ENCODE results near the gene CHRNA1.

Gene CHRNA1

DNA sequence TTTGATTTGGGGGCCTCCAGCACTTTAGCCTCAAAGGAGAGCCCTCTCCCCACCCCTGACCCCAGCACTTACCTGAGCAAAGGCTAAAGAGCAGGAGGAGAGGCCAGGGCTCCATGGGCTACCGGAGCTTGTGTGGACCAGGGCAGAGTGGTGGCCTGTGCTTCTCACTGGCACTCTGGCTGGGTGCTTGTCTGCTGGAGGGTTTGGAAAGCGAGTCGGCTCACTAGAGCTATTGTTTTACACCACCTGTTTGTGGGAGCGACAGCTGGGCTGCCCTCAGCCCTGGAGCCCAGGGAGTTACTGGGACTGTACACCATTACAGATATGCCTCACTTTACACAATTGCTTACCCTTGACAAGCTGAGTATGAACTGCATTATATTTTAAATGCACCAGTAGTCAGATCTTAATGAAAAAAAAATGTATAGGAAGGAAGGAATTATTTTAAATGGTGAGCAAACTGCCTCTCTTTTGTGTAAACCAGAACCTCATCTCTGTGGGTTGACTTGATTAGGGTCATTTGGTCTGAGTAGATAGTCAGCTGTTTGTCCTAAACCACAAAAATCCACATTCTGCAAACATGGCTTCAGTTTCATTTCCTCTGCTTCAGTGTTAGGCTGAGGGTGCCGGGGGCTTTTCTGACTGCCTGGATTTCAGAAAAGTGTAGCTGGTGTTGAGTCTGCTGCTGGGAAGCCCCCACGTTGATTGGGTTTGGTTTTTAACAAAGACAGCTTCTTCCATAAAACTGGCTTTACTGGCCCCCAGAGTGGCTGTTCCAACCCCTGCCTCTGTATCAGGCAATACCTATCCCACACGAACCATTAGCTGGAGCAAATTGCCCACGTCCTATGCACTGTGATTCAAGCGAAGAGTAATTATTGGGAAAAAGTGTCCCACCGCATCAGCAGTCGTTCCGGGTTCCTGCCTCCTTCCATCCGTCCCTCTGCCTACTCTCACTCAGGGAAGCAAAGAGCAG lies at the start of gene CHRNA1:
Gene CHRNA1 (minus strand): TSS at position 193 of the 976 bp plus-strand sequence. CDS start 78 bp downstream, at position 115.
- Mint-ChIP-seq H3K9me3 (no peaks in the 10 kb centered on the region), H3K4me1 (no peaks in the 10 kb centered on the region), H3K36me3 (no peaks in the 10 kb centered on the region), H3K27ac (no peak within 1 kb of the TSS), H3K27me3 (peaks cover 12% of the 10 kb centered on the region), H3K4me3 (no peak within 1 kb of the TSS)
- ATAC-seq (ENCODE audit: low read depth) = peak; percentile 82
- DNase-seq (ENCODE audit: low spot score in 2 of 2) = no peak

- H3K36me3 Mint-ChIP-seq = no peaks in the 10 kb centered on the region
- no peaks in the 10 kb centered on the region for H3K27me3 Mint-ChIP-seq
- no peak for ATAC-seq (ENCODE audit: low read depth)
- H3K9me3 Mint-ChIP-seq = no peaks in the 10 kb centered on the region
- no peak for DNase-seq (ENCODE audit: low spot score in 2 of 2)
- no peak overlapping the region for H3K27ac Mint-ChIP-seq
- H3K4me3 Mint-ChIP-seq = no peak overlapping the region
- H3K4me1 Mint-ChIP-seq = no peaks in the 10 kb centered on the region
These were observed 47.8 kb upstream of the CHRNA1 start for GRCh38 chr2:174812037-174812436.

DNA sequence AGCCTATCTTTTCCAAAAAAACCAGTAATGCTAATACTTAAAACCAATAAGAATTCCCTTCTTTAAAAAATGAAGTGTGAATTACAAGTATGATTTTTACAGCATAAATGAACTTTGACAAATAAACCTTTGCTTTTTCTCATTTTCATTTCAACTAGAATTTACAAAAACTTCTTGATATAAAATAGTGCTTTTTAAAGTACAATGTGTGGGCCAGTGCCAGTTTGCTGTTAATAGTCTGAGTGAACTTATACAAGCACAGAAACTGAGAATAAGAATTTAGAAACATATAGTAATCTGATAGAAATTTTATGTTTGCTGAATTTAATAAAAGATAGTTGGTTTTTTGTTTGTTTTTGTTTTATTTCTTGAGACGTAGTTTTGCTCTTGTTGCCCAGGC lies 43.7 kb upstream of the CHRNA1 start:
- Mint-ChIP-seq H3K36me3 (no peaks in the 10 kb centered on the region), H3K27ac (no peak overlapping the region), H3K4me1 (no peaks in the 10 kb centered on the region), H3K27me3 (no peaks in the 10 kb centered on the region), H3K4me3 (no peak overlapping the region), H3K9me3 (no peaks in the 10 kb centered on the region)
- DNase-seq (ENCODE audit: low spot score in 2 of 2) = no peak
- ATAC-seq (ENCODE audit: low read depth) = no peak

DNA sequence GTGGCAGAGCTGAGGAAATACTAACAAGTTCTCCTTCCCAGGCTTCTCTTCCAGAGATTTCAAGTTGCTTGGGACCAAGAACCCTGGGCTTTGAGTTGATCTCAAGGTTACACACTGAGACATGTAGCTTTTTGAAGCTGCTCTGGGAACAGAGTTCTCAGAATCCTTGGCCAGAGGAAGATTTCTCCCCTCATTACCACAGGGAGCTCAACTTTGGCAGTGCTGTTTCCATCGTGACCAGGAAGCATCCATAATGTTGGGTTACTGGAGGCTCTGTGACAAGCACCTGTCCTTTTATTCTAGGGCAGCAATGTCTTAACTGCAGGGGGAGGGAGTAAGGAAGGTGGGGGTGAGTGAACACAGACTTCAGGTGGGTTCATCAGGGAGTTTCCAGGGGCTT lies 41.5 kb upstream of the CHRNA1 start:
- no peak for DNase-seq (ENCODE audit: low spot score in 2 of 2)
- Mint-ChIP-seq H3K9me3 (no peaks in the 10 kb centered on the region), H3K4me3 (no peak overlapping the region), H3K27me3 (no peaks in the 10 kb centered on the region), H3K4me1 (no peaks in the 10 kb centered on the region), H3K27ac (no peak overlapping the region), H3K36me3 (no peaks in the 10 kb centered on the region)
- ATAC-seq (ENCODE audit: low read depth) = no peak

GRCh38 chr2:174802459-174802858 lies 38.2 kb upstream of the CHRNA1 start:
- Mint-ChIP-seq H3K4me3 (no peak overlapping the region), H3K9me3 (no peaks in the 10 kb centered on the region), H3K27ac (no peak overlapping the region), H3K4me1 (no peaks in the 10 kb centered on the region), H3K36me3 (no peaks in the 10 kb centered on the region), H3K27me3 (no peaks in the 10 kb centered on the region)
- no peak for ATAC-seq (ENCODE audit: low read depth)
- no peak for DNase-seq (ENCODE audit: low spot score in 2 of 2)

GRCh38 chr2:174800436-174801205 lies 36.3 kb upstream of the CHRNA1 start:
- Mint-ChIP-seq H3K9me3 (no peaks in the 10 kb centered on the region), H3K27ac (no peak overlapping the region), H3K4me3 (no peak overlapping the region), H3K27me3 (no peaks in the 10 kb centered on the region), H3K36me3 (no peaks in the 10 kb centered on the region), H3K4me1 (no peaks in the 10 kb centered on the region)
- no peak for DNase-seq (ENCODE audit: low spot score in 2 of 2)
- ATAC-seq (ENCODE audit: low read depth) = no peak

DNA sequence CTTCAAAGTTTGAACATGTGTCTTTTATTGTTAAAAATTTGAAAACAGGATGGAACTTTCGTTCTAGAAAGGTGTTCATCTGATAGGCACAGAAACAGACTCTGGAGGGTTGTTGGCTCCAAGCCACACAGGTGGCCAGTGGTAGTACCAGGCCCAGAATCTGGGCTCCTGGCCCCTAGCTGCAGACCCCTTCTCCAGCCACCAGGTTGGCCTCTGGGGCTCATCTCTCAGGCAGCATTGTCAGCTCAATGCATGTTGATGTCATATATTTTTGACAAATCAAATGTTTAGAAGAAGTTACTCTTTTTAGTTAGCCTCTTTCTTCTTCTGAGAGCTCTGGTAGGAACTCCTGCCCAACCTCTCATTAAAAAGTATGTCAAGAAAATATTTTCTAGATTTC lies 34.5 kb upstream of the CHRNA1 start:
- Mint-ChIP-seq H3K9me3 (no peaks in the 10 kb centered on the region), H3K36me3 (no peaks in the 10 kb centered on the region), H3K4me3 (no peak overlapping the region), H3K4me1 (no peaks in the 10 kb centered on the region), H3K27ac (no peak overlapping the region), H3K27me3 (no peaks in the 10 kb centered on the region)
- ATAC-seq (ENCODE audit: low read depth) = no peak
- DNase-seq (ENCODE audit: low spot score in 2 of 2) = no peak

DNA sequence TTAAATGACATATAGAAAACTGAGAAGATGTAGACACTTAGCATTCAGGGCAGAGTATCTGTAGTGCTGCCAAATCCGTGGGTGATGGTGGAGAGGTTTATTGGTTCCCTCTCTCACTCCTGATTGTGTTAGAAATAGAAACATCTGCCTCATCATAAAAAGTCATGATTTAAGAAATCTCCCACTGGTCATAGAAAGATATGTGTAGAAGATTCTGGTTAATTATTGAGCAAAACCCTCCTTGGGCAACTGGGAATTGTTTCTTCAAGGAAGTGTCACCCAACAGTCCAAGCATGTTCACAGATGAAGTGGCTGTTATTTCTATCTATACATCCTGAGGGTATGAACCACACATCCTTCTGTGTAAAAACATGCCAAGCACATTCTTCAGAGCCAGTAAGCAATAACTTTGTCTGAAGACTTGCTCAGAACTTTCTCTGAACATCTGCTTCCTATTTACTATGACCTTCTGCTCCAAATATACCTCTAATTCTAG lies 33.6 kb upstream of the CHRNA1 start:
- Mint-ChIP-seq H3K4me1 (no peaks in the 10 kb centered on the region), H3K27ac (no peak overlapping the region), H3K9me3 (no peaks in the 10 kb centered on the region), H3K4me3 (no peak overlapping the region), H3K36me3 (no peaks in the 10 kb centered on the region), H3K27me3 (peaks cover 5% of the 10 kb centered on the region)
- ATAC-seq (ENCODE audit: low read depth) (no peak), DNase-seq (ENCODE audit: low spot score in 2 of 2) (no peak)

GRCh38 chr2:174796319-174796771 lies 32.1 kb upstream of the CHRNA1 start:
- Mint-ChIP-seq H3K4me1 (peaks cover 3% of the 10 kb centered on the region), H3K36me3 (no peaks in the 10 kb centered on the region), H3K27me3 (peaks cover 5% of the 10 kb centered on the region), H3K27ac (no peak overlapping the region), H3K4me3 (no peak overlapping the region), H3K9me3 (no peaks in the 10 kb centered on the region)
- DNase-seq (ENCODE audit: low spot score in 2 of 2) (no peak), ATAC-seq (ENCODE audit: low read depth) (no peak)

GRCh38 chr2:174794851-174795374 lies 30.6 kb upstream of the CHRNA1 start:
- H3K36me3 Mint-ChIP-seq = no peaks in the 10 kb centered on the region

GRCh38 chr2:174792309-174793025 lies 28.2 kb upstream of the CHRNA1 start:
- Mint-ChIP-seq H3K27me3 (peaks cover 7% of the 10 kb centered on the region), H3K36me3 (no peaks in the 10 kb centered on the region), H3K4me3 (no peak overlapping the region), H3K4me1 (peaks cover 6% of the 10 kb centered on the region), H3K9me3 (no peaks in the 10 kb centered on the region), H3K27ac (no peak overlapping the region)
- DNase-seq (ENCODE audit: low spot score in 2 of 2) = no peak
- no peak for ATAC-seq (ENCODE audit: low read depth)

More at GRCh38 chr2:174794851-174795374, 30.6 kb upstream of the CHRNA1 start:
- Mint-ChIP-seq H3K27me3 (peaks cover 7% of the 10 kb centered on the region), H3K27ac (no peak overlapping the region), H3K4me1 (peaks cover 3% of the 10 kb centered on the region), H3K9me3 (no peaks in the 10 kb centered on the region), H3K4me3 (no peak overlapping the region)
- DNase-seq (ENCODE audit: low spot score in 2 of 2) = no peak
- ATAC-seq (ENCODE audit: low read depth) = no peak

- DNase-seq (ENCODE audit: low spot score in 2 of 2) = no peak
- peaks cover 6% of the 10 kb centered on the region for H3K4me1 Mint-ChIP-seq
- H3K4me3 Mint-ChIP-seq = no peak overlapping the region
- peaks cover 7% of the 10 kb centered on the region for H3K27me3 Mint-ChIP-seq
- no peaks in the 10 kb centered on the region for H3K36me3 Mint-ChIP-seq
- H3K27ac Mint-ChIP-seq = no peak overlapping the region
- ATAC-seq (ENCODE audit: low read depth) = no peak
- no peaks in the 10 kb centered on the region for H3K9me3 Mint-ChIP-seq
These were observed 27.5 kb upstream of the CHRNA1 start for GRCh38 chr2:174791746-174792280.

- Mint-ChIP-seq H3K4me3 (no peak overlapping the region), H3K27me3 (peaks cover 7% of the 10 kb centered on the region), H3K9me3 (no peaks in the 10 kb centered on the region), H3K4me1 (peaks cover 6% of the 10 kb centered on the region), H3K27ac (no peak overlapping the region), H3K36me3 (no peaks in the 10 kb centered on the region)
- no peak for ATAC-seq (ENCODE audit: low read depth)
- DNase-seq (ENCODE audit: low spot score in 2 of 2) = no peak
These were observed 26.7 kb upstream of the CHRNA1 start for GRCh38 chr2:174791020-174791419.
